ENCODE measurements around the gene NEK11. TPM values are rescaled to one million over a fixed set of nuclear protein-coding genes. Genes with fewer than 3 reads are reported as not detected.

NEK11 gene
- total RNA-seq, 1 donor from 2014 or later = 8.1 TPM

DNA sequence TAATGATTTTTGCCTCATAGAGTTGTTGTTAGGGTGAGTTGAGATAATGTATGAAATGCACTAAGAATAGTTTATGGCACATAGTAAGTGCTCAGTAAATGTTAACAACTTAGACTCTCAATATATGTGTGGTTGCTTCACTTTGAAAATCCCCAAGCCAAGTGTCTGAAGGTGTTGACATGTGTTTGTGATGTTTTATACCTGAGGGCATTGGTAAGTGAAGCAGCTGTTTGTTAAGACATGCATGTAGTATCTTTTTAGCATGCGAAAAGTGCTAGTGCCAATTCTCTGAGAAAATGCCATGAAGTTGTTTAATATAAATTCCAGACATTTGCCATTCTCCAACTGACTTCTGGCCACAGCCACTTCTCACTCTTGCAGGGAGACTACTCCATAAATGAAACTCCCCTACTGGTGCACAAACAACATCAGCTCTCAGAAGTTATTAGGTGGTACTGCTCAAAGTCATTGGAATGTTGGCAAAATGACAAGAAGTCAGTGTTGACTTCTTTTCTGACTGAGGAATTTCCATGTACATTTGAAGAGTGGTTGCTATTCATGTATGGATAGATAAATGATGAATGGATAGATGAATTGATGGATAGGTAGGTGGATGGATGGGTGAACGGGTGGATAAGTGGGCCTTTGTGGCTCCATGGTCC lies 251.3 kb downstream of the NEK11 start:
- Histone ChIP-seq H3K9ac (no peak overlapping the region), H3K27ac (no peak overlapping the region), H3K9me3 (ENCODE audit: low read depth) (no peaks in the 10 kb centered on the region), H3K79me2 (ENCODE audit: low read depth) (no peaks in the 10 kb centered on the region), H3K4me1 (no peaks in the 10 kb centered on the region), H3K4me3 (no peak overlapping the region), H3K36me3 (no peaks in the 10 kb centered on the region), H3F3A (ENCODE audit: low read depth) (no peaks in the 10 kb centered on the region), H2AFZ (replicated peaks) (no peak overlapping the region), H3K27me3 (no peaks in the 10 kb centered on the region), H4K20me1 (ENCODE audit: low read depth) (no peaks in the 10 kb centered on the region), H3K4me2 (no peak overlapping the region)
- Mint-ChIP-seq H3K9me3 (no peaks in the 10 kb centered on the region), H3K4me1 (no peaks in the 10 kb centered on the region), H3K36me3 (no peaks in the 10 kb centered on the region), H3K27ac (no peak overlapping the region), H3K4me3 (no peak overlapping the region), H3K27me3 (ENCODE audit: insufficient read depth, low read depth) (no peaks in the 10 kb centered on the region)
- no peak for TF ChIP-seq EZH2 (IDR thresholded peaks at IDR 0.05)
- TF ChIP-seq CTCF (IDR thresholded peaks at IDR 0.05) = no peak
- no peak for TF ChIP-seq EZH2phosphoT487 (IDR thresholded peaks at IDR 0.05)
- DNase-seq (ENCODE audit: low spot score) = no peak

GRCh38 chr3:131279577-131279976 lies 252.9 kb downstream of the NEK11 start:
- Histone ChIP-seq H3F3A (ENCODE audit: low read depth) (no peaks in the 10 kb centered on the region), H3K9me3 (ENCODE audit: low read depth) (no peaks in the 10 kb centered on the region), H3K27ac (no peak overlapping the region), H3K4me1 (no peaks in the 10 kb centered on the region), H3K79me2 (ENCODE audit: low read depth) (no peaks in the 10 kb centered on the region), H4K20me1 (ENCODE audit: low read depth) (no peaks in the 10 kb centered on the region), H3K4me3 (no peak overlapping the region), H3K4me2 (no peak overlapping the region), H2AFZ (replicated peaks) (no peak overlapping the region), H3K36me3 (no peaks in the 10 kb centered on the region), H3K9ac (no peak overlapping the region), H3K27me3 (no peaks in the 10 kb centered on the region)
- TF ChIP-seq EZH2 (IDR thresholded peaks at IDR 0.05) = no peak
- TF ChIP-seq CTCF (IDR thresholded peaks at IDR 0.05) = no peak
- no peak for TF ChIP-seq EZH2phosphoT487 (IDR thresholded peaks at IDR 0.05)
- H3K4me3 Mint-ChIP-seq = no peak overlapping the region
- H3K4me1 Mint-ChIP-seq = no peaks in the 10 kb centered on the region
- H3K27ac Mint-ChIP-seq = no peak overlapping the region
- no peaks in the 10 kb centered on the region for H3K27me3 Mint-ChIP-seq (ENCODE audit: insufficient read depth, low read depth)
- DNase-seq (ENCODE audit: low spot score) = no peak
- H3K9me3 Mint-ChIP-seq = no peaks in the 10 kb centered on the region
- H3K36me3 Mint-ChIP-seq = no peaks in the 10 kb centered on the region

DNA sequence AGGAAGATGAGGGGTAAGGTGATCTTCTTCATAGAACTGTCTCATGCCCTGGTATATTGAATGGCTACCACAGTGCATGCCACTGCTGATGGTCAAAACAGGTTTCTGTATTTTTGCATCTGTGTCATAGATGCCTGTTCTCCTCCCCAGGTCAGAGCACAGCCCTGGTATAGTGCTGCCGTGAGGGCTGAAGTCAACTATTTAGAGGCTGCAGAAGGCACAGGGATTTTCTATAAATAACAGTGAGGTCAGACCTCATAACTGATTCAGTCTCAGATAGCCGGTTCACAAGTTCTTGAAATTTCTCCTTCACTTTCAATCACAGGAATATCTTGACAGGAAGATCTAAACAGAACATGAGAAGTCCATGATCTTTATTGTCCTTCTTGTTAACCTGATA lies 255.7 kb downstream of the NEK11 start:
- TF ChIP-seq EZH2phosphoT487 (IDR thresholded peaks at IDR 0.05) (no peak), CTCF (IDR thresholded peaks at IDR 0.05) (no peak), EZH2 (IDR thresholded peaks at IDR 0.05) (no peak)

More for the DNA sequence above, 255.7 kb downstream of the NEK11 start:
- Histone ChIP-seq H3K4me2 (no peak overlapping the region), H3K9me3 (ENCODE audit: low read depth) (no peaks in the 10 kb centered on the region), H3K4me1 (no peaks in the 10 kb centered on the region), H3K9ac (no peak overlapping the region), H3F3A (ENCODE audit: low read depth) (no peaks in the 10 kb centered on the region), H4K20me1 (ENCODE audit: low read depth) (no peaks in the 10 kb centered on the region), H3K27me3 (no peaks in the 10 kb centered on the region), H2AFZ (replicated peaks) (no peak overlapping the region), H3K79me2 (ENCODE audit: low read depth) (no peaks in the 10 kb centered on the region), H3K36me3 (no peaks in the 10 kb centered on the region), H3K27ac (no peak overlapping the region), H3K4me3 (no peak overlapping the region)
- no peaks in the 10 kb centered on the region for H3K36me3 Mint-ChIP-seq
- DNase-seq (ENCODE audit: low spot score) = no peak
- H3K9me3 Mint-ChIP-seq = no peaks in the 10 kb centered on the region
- H3K27ac Mint-ChIP-seq = no peak overlapping the region
- no peaks in the 10 kb centered on the region for H3K27me3 Mint-ChIP-seq (ENCODE audit: insufficient read depth, low read depth)
- no peaks in the 10 kb centered on the region for H3K4me1 Mint-ChIP-seq
- H3K4me3 Mint-ChIP-seq = no peak overlapping the region
